SKM-1 (cell line): ENCODE results near the gene CPNE7.

ENCODE experiments used
- DNase-seq: peaks from one replicate; lab custom pipeline; 2025; ENCODE audit not compliant: unreplicated experiment; lab: John Stamatoyannopoulos, UW

The CPNE7 gene

GRCh38 chr16:89549007-89549700 is 26.4 kb upstream of the CPNE7 start:
- DNase-seq, result no peak

- DNase-seq, result no peak
These were observed 25.0 kb upstream of the CPNE7 start for GRCh38 chr16:89550421-89551007.

GRCh38 chr16:89552329-89552728 is 23.2 kb upstream of the CPNE7 start:
- DNase-seq, result no peak

- DNase-seq, result no peak
These were observed 22.6 kb upstream of the CPNE7 start for GRCh38 chr16:89552913-89553312.

GRCh38 chr16:89553733-89554132 is 21.8 kb upstream of the CPNE7 start:
- no peak for DNase-seq

GRCh38 chr16:89554343-89554742 is 21.2 kb upstream of the CPNE7 start:
- DNase-seq, result no peak

GRCh38 chr16:89555265-89555664 is 20.3 kb upstream of the CPNE7 start:
- no peak for DNase-seq

GRCh38 chr16:89555780-89556179 is 19.8 kb upstream of the CPNE7 start:
- DNase-seq, result no peak

GRCh38 chr16:89556750-89557689 is 18.5 kb upstream of the CPNE7 start:
- DNase-seq, result peak; percentile 58

- DNase-seq, result no peak
These were observed 17.7 kb upstream of the CPNE7 start for GRCh38 chr16:89557690-89558490.

- DNase-seq, result peak; percentile 84
These were observed 15.0 kb upstream of the CPNE7 start, which contains the start of gene RPL13 for GRCh38 chr16:89560378-89561141. RPL13 (plus strand) TSS chr16:89560682; CDS start chr16:89560960, 278 bp downstream.

GRCh38 chr16:89561142-89561883 is 14.2 kb upstream of the CPNE7 start:
- DNase-seq, result no peak

- DNase-seq, result no peak
These were observed 13.5 kb upstream of the CPNE7 start for GRCh38 chr16:89561884-89562599.

GRCh38 chr16:89562939-89563338 is 12.6 kb upstream of the CPNE7 start:
- no peak for DNase-seq

GRCh38 chr16:89563639-89564392 is 11.7 kb upstream of the CPNE7 start:
- DNase-seq, result no peak

GRCh38 chr16:89564476-89565255 is 10.9 kb upstream of the CPNE7 start:
- DNase-seq, result no peak

- no peak for DNase-seq
These were observed 10.4 kb upstream of the CPNE7 start for GRCh38 chr16:89565256-89565505.
